Fibroblast of lung (primary cell): ENCODE data around the gene S100A8. TPM values are rescaled to one million over a fixed set of nuclear protein-coding genes. Genes with fewer than 3 reads are reported as not detected.

Source experiments
- DNase-seq, 2 donors: peaks; one replicate each; pipeline versions ENCODE4 v3.0.0 to v3.0.0-alpha.2; 2010; ENCODE audit warnings: low read depth in 2 of 2
- H2AFZ ChIP-seq: 2 replicates; pipeline ENCODE4 v1.5.1; 2012; ENCODE audit warnings: low read length, control low read depth, inconsistent platforms
- H3K27ac ChIP-seq: 2 replicates; pipeline ENCODE4 v1.5.1; 2011; ENCODE audit warnings: low read length, control low read depth; ENCODE audit not compliant: insufficient read depth
- H3K27me3 ChIP-seq: 2 replicates; pipeline ENCODE4 v1.5.1; 2011; ENCODE audit warnings: mild to moderate bottlenecking, low read length; ENCODE audit not compliant: control insufficient read depth, insufficient read depth
- H3K36me3 ChIP-seq: 2 replicates; pipeline ENCODE4 v1.5.1; 2011; ENCODE audit warnings: low read length; ENCODE audit not compliant: control insufficient read depth, insufficient read depth
- H3K4me1 ChIP-seq: 2 replicates; pipeline ENCODE4 v1.5.1; 2011; ENCODE audit warnings: low read length; ENCODE audit not compliant: control insufficient read depth, insufficient read depth; ENCODE audit errors: extremely low read depth
- H3K4me2 ChIP-seq: 2 replicates; pipeline ENCODE4 v1.5.1; 2011; ENCODE audit warnings: low read length, control low read depth; ENCODE audit not compliant: insufficient read depth; ENCODE audit errors: extremely low read depth
- H3K4me3 ChIP-seq, 4 experiments: fragments of 200-600 bp in 1 of 4; sonication (generic) in 1 of 4; replicated peaks in 1 of 4; 2 replicates each; pipeline ENCODE4 v1.5.1; 2011 to 2016; ENCODE audit warnings: low read length in 4 of 4, low read depth in 3 of 4, mild to moderate bottlenecking in 3 of 4, control low read depth in 2 of 4, inconsistent platforms in 1 of 4, mixed read lengths in 1 of 4; ENCODE audit not compliant: insufficient read depth in 1 of 4; ENCODE audit errors: control extremely low read depth in 1 of 4
- H3K79me2 ChIP-seq: 2 replicates; pipeline ENCODE4 v1.5.1; 2012; ENCODE audit warnings: mild to moderate bottlenecking, low read length, inconsistent platforms; ENCODE audit not compliant: control insufficient read depth, insufficient read depth
- H3K9ac ChIP-seq: 2 replicates; pipeline ENCODE4 v1.5.1; 2011; ENCODE audit warnings: mild to moderate bottlenecking, low read length, control low read depth; ENCODE audit not compliant: insufficient read depth
- H3K9me3 ChIP-seq: 2 replicates; pipeline ENCODE4 v1.5.1; 2012; ENCODE audit warnings: low read depth, low read length; ENCODE audit not compliant: control insufficient read depth, insufficient read depth
- H4K20me1 ChIP-seq: 2 replicates; pipeline ENCODE4 v1.5.1; 2011; ENCODE audit warnings: low read length; ENCODE audit not compliant: control insufficient read depth, insufficient read depth; ENCODE audit errors: extremely low read depth
- EZH2 ChIP-seq: IDR thresholded peaks from 2 replicates; pipeline ENCODE4 v1.5.1; 2012; ENCODE audit warnings: low read length, control low read depth, mild to moderate bottlenecking; ENCODE audit errors: missing control alignments
- polyA plus RNA-seq, 2 donors: library from polyadenylated mRNA; depleted of rRNA in 1 of 2; stranded (reverse) in 1 of 2; unstranded in 1 of 2; fragments of >200 nt; gene quantifications; 2 replicates each; pipeline ENCODE4 v1.2.1, GENCODE V29; 2011 to 2012; ENCODE audit warnings: missing spikeins in 1 of 2
- total RNA-seq: library from RNA; depleted of rRNA; stranded (reverse); fragments of >200 nt; gene quantifications from 2 replicates; pipeline ENCODE4 v1.2.1, GENCODE V29; 2014
- TF ChIP-seq, protein P1 (sequence below), 2 donors: IDR thresholded peaks in 1 of 2; conservative IDR thresholded peaks in 1 of 2; 1 replicate in 1 of 2; 2 replicates in 1 of 2; pipeline ENCODE4 v1.5.1; 2011 to 2012; ENCODE audit warnings: low read length in 2 of 2, control low read depth in 1 of 2, inconsistent platforms in 1 of 2, low read depth in 1 of 2, mild to moderate bottlenecking in 1 of 2

The S100A8 gene
- total and polyA plus RNA-seq, 2 donors (not counting 1 experiment from before 2014, with no cell fraction given) = not detected

DNA sequence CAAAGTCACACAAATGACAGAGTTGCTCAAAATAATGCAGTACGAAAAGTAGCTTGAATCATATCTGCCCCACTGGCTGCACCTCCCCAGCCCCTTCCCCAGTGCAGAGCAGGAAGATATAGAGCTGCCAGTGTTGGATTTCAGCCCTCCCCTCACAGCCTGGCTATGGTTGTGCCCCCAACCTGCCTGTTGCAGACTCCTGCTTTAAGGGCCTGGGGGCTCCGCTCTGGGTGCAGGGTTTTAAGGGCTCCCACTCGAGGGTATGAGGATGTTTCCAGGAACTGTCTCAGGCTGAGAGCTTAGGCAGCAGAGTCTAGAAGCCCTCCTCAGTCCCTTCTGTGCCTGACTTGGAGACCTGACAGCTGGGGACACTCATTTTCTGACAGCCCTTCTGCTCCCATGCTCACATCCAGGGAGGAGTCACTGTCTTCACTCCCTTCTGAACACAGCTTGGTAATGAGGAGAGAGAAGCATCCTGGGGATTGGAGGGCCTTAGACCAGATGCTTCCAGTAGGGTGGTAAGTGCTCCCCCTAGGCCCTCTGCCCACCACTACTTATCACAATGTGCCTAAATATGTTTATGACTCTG, 28.6 kb downstream of the S100A8 start:
- Histone ChIP-seq H3K9ac (no peak overlapping the region), H3K4me1 (no peaks in the 10 kb centered on the region), H4K20me1 (no peaks in the 10 kb centered on the region), H3K27ac (no peak overlapping the region), H3K4me2 (no peak overlapping the region), H2AFZ (no peak overlapping the region), H3K27me3 (peaks cover 7% of the 10 kb centered on the region), H3K36me3 (no peaks in the 10 kb centered on the region), H3K79me2 (no peaks in the 10 kb centered on the region), H3K4me3 (no peak overlapping the region), H3K9me3 (no peaks in the 10 kb centered on the region)
- DNase-seq = no peak
- no peak for TF ChIP-seq EZH2
- TF ChIP-seq, protein P1, sequence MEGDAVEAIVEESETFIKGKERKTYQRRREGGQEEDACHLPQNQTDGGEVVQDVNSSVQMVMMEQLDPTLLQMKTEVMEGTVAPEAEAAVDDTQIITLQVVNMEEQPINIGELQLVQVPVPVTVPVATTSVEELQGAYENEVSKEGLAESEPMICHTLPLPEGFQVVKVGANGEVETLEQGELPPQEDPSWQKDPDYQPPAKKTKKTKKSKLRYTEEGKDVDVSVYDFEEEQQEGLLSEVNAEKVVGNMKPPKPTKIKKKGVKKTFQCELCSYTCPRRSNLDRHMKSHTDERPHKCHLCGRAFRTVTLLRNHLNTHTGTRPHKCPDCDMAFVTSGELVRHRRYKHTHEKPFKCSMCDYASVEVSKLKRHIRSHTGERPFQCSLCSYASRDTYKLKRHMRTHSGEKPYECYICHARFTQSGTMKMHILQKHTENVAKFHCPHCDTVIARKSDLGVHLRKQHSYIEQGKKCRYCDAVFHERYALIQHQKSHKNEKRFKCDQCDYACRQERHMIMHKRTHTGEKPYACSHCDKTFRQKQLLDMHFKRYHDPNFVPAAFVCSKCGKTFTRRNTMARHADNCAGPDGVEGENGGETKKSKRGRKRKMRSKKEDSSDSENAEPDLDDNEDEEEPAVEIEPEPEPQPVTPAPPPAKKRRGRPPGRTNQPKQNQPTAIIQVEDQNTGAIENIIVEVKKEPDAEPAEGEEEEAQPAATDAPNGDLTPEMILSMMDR (conservative IDR thresholded peaks at IDR 0.05 in 1 of 2, IDR thresholded peaks at IDR 0.05 in 1 of 2; ENCODE audit: low read depth in 1 of 2, low read length in 2 of 2) = no peak

DNA sequence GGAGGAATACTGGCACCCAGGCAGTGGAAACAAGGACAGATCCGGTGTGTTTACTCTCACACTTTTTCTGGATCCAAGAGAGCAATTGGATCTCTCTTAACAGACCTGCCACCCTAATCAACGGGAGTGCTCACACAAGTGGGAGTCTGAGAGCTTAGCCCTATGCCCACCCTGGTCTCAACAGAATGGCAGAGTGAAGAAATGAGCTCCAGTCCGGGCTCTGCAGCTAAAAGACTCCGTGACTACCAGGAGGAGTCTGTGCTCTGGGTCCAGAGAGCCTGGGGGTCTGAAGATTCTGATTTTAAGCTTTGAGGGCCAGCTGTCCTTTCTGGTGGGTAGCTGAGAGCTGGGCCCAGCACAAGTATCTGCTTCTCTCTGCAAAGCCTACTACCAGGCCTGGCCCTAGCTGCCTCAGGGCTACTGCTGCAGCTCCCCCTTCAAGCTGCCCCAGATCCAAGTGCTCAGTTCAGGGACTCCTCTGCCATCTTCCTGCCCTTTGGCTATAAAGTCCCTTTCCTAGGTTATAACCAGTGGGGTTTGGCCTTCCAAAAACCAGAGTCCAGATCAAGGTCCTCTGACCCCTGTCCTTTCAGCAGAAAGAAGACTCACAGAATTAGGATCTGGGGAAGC, 29.3 kb downstream of the S100A8 start:
- Histone ChIP-seq H3K27me3 (peaks cover 7% of the 10 kb centered on the region), H3K9me3 (no peaks in the 10 kb centered on the region), H2AFZ (no peak overlapping the region), H3K79me2 (no peaks in the 10 kb centered on the region), H3K27ac (no peak overlapping the region), H3K9ac (no peak overlapping the region), H3K4me2 (no peak overlapping the region), H3K36me3 (no peaks in the 10 kb centered on the region), H3K4me3 (no peak overlapping the region), H3K4me1 (no peaks in the 10 kb centered on the region), H4K20me1 (no peaks in the 10 kb centered on the region)
- DNase-seq = no peak
- TF ChIP-seq, protein P1 (conservative IDR thresholded peaks at IDR 0.05 in 1 of 2, IDR thresholded peaks at IDR 0.05 in 1 of 2; ENCODE audit: low read depth in 1 of 2, low read length in 2 of 2) = no peak
- TF ChIP-seq EZH2 = no peak

DNA sequence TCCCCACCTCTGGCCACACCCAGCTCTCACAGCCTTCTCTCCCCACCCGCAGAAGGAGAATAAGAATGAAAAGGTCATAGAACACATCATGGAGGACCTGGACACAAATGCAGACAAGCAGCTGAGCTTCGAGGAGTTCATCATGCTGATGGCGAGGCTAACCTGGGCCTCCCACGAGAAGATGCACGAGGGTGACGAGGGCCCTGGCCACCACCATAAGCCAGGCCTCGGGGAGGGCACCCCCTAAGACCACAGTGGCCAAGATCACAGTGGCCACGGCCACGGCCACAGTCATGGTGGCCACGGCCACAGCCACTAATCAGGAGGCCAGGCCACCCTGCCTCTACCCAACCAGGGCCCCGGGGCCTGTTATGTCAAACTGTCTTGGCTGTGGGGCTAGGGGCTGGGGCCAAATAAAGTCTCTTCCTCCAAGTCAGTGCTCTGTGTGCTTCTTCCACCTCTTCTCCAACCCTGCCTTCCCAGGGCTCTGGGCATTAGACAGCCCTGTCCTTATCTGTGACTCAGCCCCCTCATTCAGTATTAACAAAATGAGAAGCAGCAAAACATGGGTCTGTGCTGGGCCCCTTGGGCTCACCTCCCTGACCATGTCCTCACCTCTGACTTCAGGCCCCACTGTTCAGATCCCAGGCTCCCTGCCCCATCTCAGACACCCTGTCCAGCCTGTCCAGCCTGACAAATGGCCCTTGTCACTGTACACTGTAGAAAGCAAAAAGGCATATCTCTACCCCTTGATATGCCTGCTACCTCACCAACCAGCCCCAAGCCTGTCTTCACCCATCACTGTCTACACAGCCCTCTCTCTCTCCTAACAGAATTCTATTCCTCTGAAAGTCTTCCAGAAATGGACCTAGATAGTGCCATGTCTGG, 30.0 kb downstream of the S100A8 start:
- no peak overlapping the region for H3K27ac ChIP-seq
- peaks cover 6% of the 10 kb centered on the region for H3K27me3 ChIP-seq
- no peak overlapping the region for H3K4me2 ChIP-seq
- DNase-seq = no peak
- H3K4me3 ChIP-seq = no peak overlapping the region
- H3K36me3 ChIP-seq = no peaks in the 10 kb centered on the region
- no peaks in the 10 kb centered on the region for H3K9me3 ChIP-seq
- H4K20me1 ChIP-seq = no peaks in the 10 kb centered on the region
- no peaks in the 10 kb centered on the region for H3K4me1 ChIP-seq
- TF ChIP-seq, protein P1 (conservative IDR thresholded peaks at IDR 0.05 in 1 of 2, IDR thresholded peaks at IDR 0.05 in 1 of 2; ENCODE audit: low read depth in 1 of 2, low read length in 2 of 2) = no peak
- TF ChIP-seq EZH2 = no peak
- H3K9ac ChIP-seq = no peak overlapping the region
- no peak overlapping the region for H2AFZ ChIP-seq
- no peaks in the 10 kb centered on the region for H3K79me2 ChIP-seq
